Stimulated activated CD4-positive, alpha-beta T cell treated with anti-CD3 and anti-CD28 coated beads, TNF-alpha, amount 100 ng/mL, for 24 hours (primary cell): ENCODE measurements around the gene SLC5A9.
"Not testable (repeated sequence)": the region's sequence is repeated elsewhere in the genome, so short reads cannot be mapped to it uniquely, and the experiment has no call there.

ENCODE experiments used
- DNase-seq, 3 experiments: peaks; one replicate each; pipeline ENCODE4 v3.0.0-alpha.2; 2020; ENCODE audit warnings: low read depth in 3 of 3

Gene SLC5A9

GRCh38 chr1:48222501-48223242 lies at the start of gene SLC5A9:
SLC5A9 (plus strand) TSS chr1:48222716; CDS start chr1:48222737, 21 bp downstream.
- no peak for DNase-seq

GRCh38 chr1:48175116-48175515 lies 47.4 kb upstream of the SLC5A9 start:
- DNase-seq = no peak

- no peak for DNase-seq
Observed at GRCh38 chr1:48177257-48177656, 45.3 kb upstream of the SLC5A9 start.

- DNase-seq = no peak
Observed at GRCh38 chr1:48181669-48182367, 40.7 kb upstream of the SLC5A9 start.

GRCh38 chr1:48182439-48182838 lies 40.1 kb upstream of the SLC5A9 start:
- DNase-seq = no peak

- DNase-seq = no peak
Observed at GRCh38 chr1:48186306-48186839, 36.1 kb upstream of the SLC5A9 start.

- DNase-seq = no peak
Observed at GRCh38 chr1:48187969-48188563, 34.5 kb upstream of the SLC5A9 start.

GRCh38 chr1:48190881-48191280 lies 31.6 kb upstream of the SLC5A9 start:
- no peak for DNase-seq

- no peak for DNase-seq
Observed at GRCh38 chr1:48194801-48195200, 27.7 kb upstream of the SLC5A9 start.

GRCh38 chr1:48196237-48196636 lies 26.3 kb upstream of the SLC5A9 start:
- no peak for DNase-seq

- DNase-seq = no peak
Observed at GRCh38 chr1:48198970-48199369, 23.5 kb upstream of the SLC5A9 start.

GRCh38 chr1:48200166-48200900 lies 22.2 kb upstream of the SLC5A9 start:
- no peak for DNase-seq

- DNase-seq = peak; percentile 24 to 53 (median 34)
Observed at GRCh38 chr1:48202030-48202752, 20.3 kb upstream of the SLC5A9 start.

- DNase-seq = no peak
Observed at GRCh38 chr1:48203287-48203900, 19.1 kb upstream of the SLC5A9 start.

GRCh38 chr1:48205522-48205921 lies 17.0 kb upstream of the SLC5A9 start:
- DNase-seq = no peak

GRCh38 chr1:48206371-48206770 lies 16.1 kb upstream of the SLC5A9 start:
- no peak for DNase-seq

- DNase-seq = no peak
Observed at GRCh38 chr1:48207131-48207530, 15.4 kb upstream of the SLC5A9 start.

GRCh38 chr1:48207536-48208075 lies 14.9 kb upstream of the SLC5A9 start:
- no peak for DNase-seq

- no peak for DNase-seq
Observed at GRCh38 chr1:48208251-48208650, 14.3 kb upstream of the SLC5A9 start.

GRCh38 chr1:48208652-48209051 lies 13.9 kb upstream of the SLC5A9 start:
- DNase-seq = no peak

- not testable (repeated sequence) for DNase-seq
Observed at GRCh38 chr1:48213462-48213861, 9.1 kb upstream of the SLC5A9 start.
